Astrocyte (in vitro differentiated cells and primary cell): Measurements from ENCODE around the gene INPP4A. TPM values are rescaled to one million over a fixed set of nuclear protein-coding genes. Genes with fewer than 3 reads are reported as not detected.

ENCODE experiments used
- DNase-seq: peaks from one replicate; pipeline ENCODE4 v3.0.0-alpha.2; 2010; ENCODE audit warnings: low read depth
- FAIRE-seq: peaks from 2 replicates; lab custom pipeline; 2011; peaks lifted over from hg19 to GRCh38; lab: Jason Lieb, UNC
- H2AFZ ChIP-seq: 2 replicates; pipeline ENCODE4 v1.6.0; 2012; ENCODE audit warnings: low read depth, low read length, inconsistent platforms
- H3K27ac ChIP-seq: 2 replicates; pipeline ENCODE4 v1.5.1; 2011; ENCODE audit warnings: low read depth, low read length, inconsistent platforms
- H3K27me3 ChIP-seq: 2 replicates; pipeline ENCODE4 v1.6.0; 2011; ENCODE audit warnings: low read length, inconsistent platforms; ENCODE audit not compliant: insufficient read depth
- H3K36me3 ChIP-seq: 2 replicates; pipeline ENCODE4 v1.5.1; 2011; ENCODE audit warnings: low read length, inconsistent platforms; ENCODE audit not compliant: insufficient read depth
- H3K4me1 ChIP-seq: 2 replicates; pipeline ENCODE4 v1.5.1; 2011; ENCODE audit warnings: low read length, inconsistent platforms; ENCODE audit not compliant: insufficient read depth
- H3K4me2 ChIP-seq: 2 replicates; pipeline ENCODE4 v1.6.0; 2012; ENCODE audit warnings: low read length, inconsistent platforms
- H3K4me3 ChIP-seq: 2 replicates; pipeline ENCODE4 v1.5.1; 2011; ENCODE audit warnings: low read depth, mild to moderate bottlenecking, low read length, inconsistent platforms; ENCODE audit not compliant: insufficient read depth
- H3K79me2 ChIP-seq: 2 replicates; pipeline ENCODE4 v1.6.0; 2012; ENCODE audit warnings: mild to moderate bottlenecking, low read length, inconsistent platforms; ENCODE audit not compliant: insufficient read depth
- H3K9ac ChIP-seq: 2 replicates; pipeline ENCODE4 v1.6.0; 2012; ENCODE audit warnings: mild to moderate bottlenecking, low read length, inconsistent platforms
- H3K9me3 ChIP-seq: 2 replicates; pipeline ENCODE4 v1.5.1; 2012; ENCODE audit warnings: low read depth, mild to moderate bottlenecking, low read length, inconsistent platforms; ENCODE audit not compliant: insufficient read depth
- H4K20me1 ChIP-seq: 2 replicates; pipeline ENCODE4 v1.6.0; 2012; ENCODE audit warnings: low read length, inconsistent platforms; ENCODE audit not compliant: insufficient read depth
- H3K27ac Mint-ChIP-seq: one replicate; pipeline ENCODE4 v1.8.0; 2021; ENCODE audit warnings: mild to moderate bottlenecking, mixed read lengths; ENCODE audit not compliant: unreplicated experiment
- H3K27me3 Mint-ChIP-seq: one replicate; pipeline ENCODE4 v1.8.0; 2021; ENCODE audit warnings: low read depth, mixed read lengths; ENCODE audit not compliant: unreplicated experiment
- H3K36me3 Mint-ChIP-seq: one replicate; pipeline ENCODE4 v1.8.0; 2021; ENCODE audit warnings: low read depth, mixed read lengths; ENCODE audit not compliant: unreplicated experiment
- H3K4me1 Mint-ChIP-seq: one replicate; pipeline ENCODE4 v1.8.0; 2021; ENCODE audit warnings: low read depth, mixed read lengths; ENCODE audit not compliant: unreplicated experiment
- H3K4me3 Mint-ChIP-seq: one replicate; pipeline ENCODE4 v1.8.0; 2021; ENCODE audit warnings: mild to moderate bottlenecking, moderate library complexity, mixed read lengths; ENCODE audit not compliant: unreplicated experiment
- H3K9me3 Mint-ChIP-seq: one replicate; pipeline ENCODE4 v1.8.0; 2021; ENCODE audit warnings: mild to moderate bottlenecking, mixed read lengths; ENCODE audit not compliant: unreplicated experiment
- CTCF ChIP-seq: IDR thresholded peaks from 2 replicates; pipeline ENCODE4 v1.5.1; 2011; ENCODE audit warnings: low read depth, mild to moderate bottlenecking, inconsistent platforms, low read length, moderate library complexity; ENCODE audit not compliant: insufficient read depth
- EZH2 ChIP-seq: IDR thresholded peaks from 2 replicates; pipeline ENCODE4 v1.6.1; 2012; ENCODE audit warnings: mild to moderate bottlenecking, low read length, inconsistent platforms; ENCODE audit not compliant: insufficient read depth
- total RNA-seq: library from RNA; stranded (reverse); gene quantifications from 2 replicates; pipeline ENCODE4 v1.2.1, GENCODE V29; 2021

INPP4A gene
- total RNA-seq, 1 donor from 2014 or later: 19.4 TPM

GRCh38 chr2:98474979-98475632 is 30.4 kb downstream of the INPP4A start:
- H3K27ac Mint-ChIP-seq: no peak overlapping the region
- no peaks in the 10 kb centered on the region for H3K9me3 Mint-ChIP-seq
- H3K27me3 ChIP-seq: no peaks in the 10 kb centered on the region
- H3K36me3 ChIP-seq: no peaks in the 10 kb centered on the region
- H3K4me3 Mint-ChIP-seq: no peak overlapping the region
- peaks cover 90% of the 10 kb centered on the region for H4K20me1 ChIP-seq
- FAIRE-seq: no peak
- no peaks in the 10 kb centered on the region for H3K9me3 ChIP-seq
- H3K9ac ChIP-seq: no peak overlapping the region
- no peak overlapping the region for H3K4me2 ChIP-seq
- peaks cover 2% of the 10 kb centered on the region for H3K4me1 Mint-ChIP-seq
- H2AFZ ChIP-seq: no peak overlapping the region
- H3K27me3 Mint-ChIP-seq: no peaks in the 10 kb centered on the region
- no peak overlapping the region for H3K4me3 ChIP-seq
- TF ChIP-seq EZH2 (no peak), CTCF (no peak)
- no peak for DNase-seq
- H3K79me2 ChIP-seq: peaks cover 40% of the 10 kb centered on the region
- H3K36me3 Mint-ChIP-seq: peaks cover 10% of the 10 kb centered on the region
- peaks cover 11% of the 10 kb centered on the region for H3K4me1 ChIP-seq
- no peak overlapping the region for H3K27ac ChIP-seq

GRCh38 chr2:98476192-98476868 is 31.7 kb downstream of the INPP4A start:
- Histone ChIP-seq H3K36me3 (no peaks in the 10 kb centered on the region), H3K27ac (no peak overlapping the region), H3K9me3 (no peaks in the 10 kb centered on the region), H3K9ac (no peak overlapping the region), H3K4me1 (peaks cover 15% of the 10 kb centered on the region), H2AFZ (no peak overlapping the region), H4K20me1 (peaks cover 96% of the 10 kb centered on the region), H3K79me2 (peaks cover 43% of the 10 kb centered on the region), H3K27me3 (no peaks in the 10 kb centered on the region), H3K4me2 (no peak overlapping the region), H3K4me3 (no peak overlapping the region)
- H3K4me1 Mint-ChIP-seq: peaks cover 2% of the 10 kb centered on the region
- FAIRE-seq (no peak), DNase-seq (no peak)
- peaks cover 7% of the 10 kb centered on the region for H3K36me3 Mint-ChIP-seq
- TF ChIP-seq EZH2: no peak
- TF ChIP-seq CTCF: no peak
- H3K9me3 Mint-ChIP-seq: no peaks in the 10 kb centered on the region
- H3K27ac Mint-ChIP-seq: no peak overlapping the region
- H3K27me3 Mint-ChIP-seq: no peaks in the 10 kb centered on the region
- H3K4me3 Mint-ChIP-seq: no peak overlapping the region

- no peak overlapping the region for H2AFZ ChIP-seq
- no peaks in the 10 kb centered on the region for H3K27me3 Mint-ChIP-seq
- no peak overlapping the region for H3K4me3 Mint-ChIP-seq
- H4K20me1 ChIP-seq: peaks cover 97% of the 10 kb centered on the region
- TF ChIP-seq EZH2 (no peak), CTCF (no peak)
- H3K27ac ChIP-seq: no peak overlapping the region
- no peaks in the 10 kb centered on the region for H3K27me3 ChIP-seq
- H3K27ac Mint-ChIP-seq: no peak overlapping the region
- H3K4me1 ChIP-seq: peaks cover 15% of the 10 kb centered on the region
- no peaks in the 10 kb centered on the region for H3K9me3 Mint-ChIP-seq
- FAIRE-seq: no peak
- no peak for DNase-seq
- H3K36me3 Mint-ChIP-seq: peaks cover 7% of the 10 kb centered on the region
- peaks cover 2% of the 10 kb centered on the region for H3K4me1 Mint-ChIP-seq
- H3K9me3 ChIP-seq: no peaks in the 10 kb centered on the region
- no peak overlapping the region for H3K4me3 ChIP-seq
- H3K36me3 ChIP-seq: no peaks in the 10 kb centered on the region
- no peak overlapping the region for H3K9ac ChIP-seq
- no peak overlapping the region for H3K4me2 ChIP-seq
- H3K79me2 ChIP-seq: peaks cover 38% of the 10 kb centered on the region
Measured at GRCh38 chr2:98477036-98477435, 32.4 kb downstream of the INPP4A start.
